Forelimb muscle (tissue), 1 donor: ENCODE measurements around the gene IQSEC3. TPM values are rescaled to one million over a fixed set of nuclear protein-coding genes. Genes with fewer than 3 reads are reported as not detected.
"Not testable (repeated sequence)": the region's sequence is repeated elsewhere in the genome, so short reads cannot be mapped to it uniquely, and the experiment has no call there.

Experiments
- DNase-seq: peaks from one replicate; pipeline ENCODE4 v3.0.0-alpha.2; 2013; ENCODE audit warnings: low read depth
- polyA plus RNA-seq: library from polyadenylated mRNA; unstranded; fragments of 120-200 nt; gene quantifications from one replicate; pipeline ENCODE4 v1.2.1, GENCODE V29; 2013; ENCODE audit not compliant: insufficient read length

IQSEC3 gene
- polyA plus RNA-seq, 1 donor: 2.9 TPM

DNA sequence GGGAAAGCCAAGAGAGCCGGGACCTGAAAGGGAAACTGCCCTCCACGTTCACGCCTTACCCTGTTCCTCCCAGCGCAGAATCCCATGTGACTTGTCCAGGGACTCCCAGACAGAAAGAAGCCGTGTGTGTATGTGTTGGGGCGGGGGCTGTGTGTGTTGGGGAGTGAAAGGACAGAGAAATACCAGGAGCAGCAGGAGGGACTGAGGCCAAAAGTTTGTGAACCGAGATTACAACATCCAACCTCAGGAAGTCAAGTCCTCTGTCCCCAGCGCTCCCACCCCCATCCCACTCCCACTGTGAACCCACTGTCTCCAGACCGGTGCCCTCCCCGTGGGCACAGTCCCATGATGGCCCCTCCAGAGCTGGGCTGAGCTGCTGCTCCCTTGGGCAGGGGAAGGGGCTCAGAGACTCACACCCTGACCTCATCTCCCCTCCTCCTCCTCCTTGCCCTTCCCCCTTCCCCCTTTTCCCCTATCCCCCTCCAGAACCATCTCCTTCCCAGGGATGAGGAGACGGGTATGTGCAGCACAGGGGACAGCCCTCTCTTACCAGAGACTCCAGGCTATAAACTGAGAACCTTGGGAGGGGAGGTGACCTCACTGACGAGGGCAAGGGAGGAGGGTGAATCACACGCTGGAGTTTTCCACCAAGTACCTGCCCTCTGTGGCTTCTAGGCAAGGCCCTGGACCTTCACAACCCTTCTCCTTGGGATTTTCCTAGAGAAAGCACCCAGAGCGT lies 147.6 kb downstream of the IQSEC3 start, which contains the start of gene SLC6A12:
SLC6A12 (minus strand) TSS at position 155 of the 739 bp plus-strand sequence. CDS start 4,171 bp downstream, outside the sequence.
- DNase-seq: no peak

DNA sequence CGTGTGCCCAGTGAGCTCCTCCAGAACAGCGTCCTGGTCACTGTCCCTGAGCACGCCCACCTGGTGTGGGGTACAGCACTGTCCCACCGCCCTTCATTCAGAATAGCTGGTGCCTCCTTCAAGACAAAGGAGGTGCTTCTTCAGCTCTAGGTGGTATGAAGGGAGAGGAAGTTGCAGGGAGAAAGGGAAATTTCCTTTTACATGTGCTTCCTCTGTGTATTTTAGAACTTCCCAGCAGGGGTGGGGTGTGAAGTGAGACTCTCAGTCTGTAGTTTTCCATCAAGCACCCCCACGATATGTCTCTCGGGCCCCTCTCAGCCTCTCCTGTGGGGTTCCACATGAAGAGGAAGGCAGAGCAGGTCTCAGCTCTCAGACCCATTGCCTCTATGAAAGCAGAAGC lies 148.5 kb downstream of the IQSEC3 start:
- DNase-seq: no peak

DNA sequence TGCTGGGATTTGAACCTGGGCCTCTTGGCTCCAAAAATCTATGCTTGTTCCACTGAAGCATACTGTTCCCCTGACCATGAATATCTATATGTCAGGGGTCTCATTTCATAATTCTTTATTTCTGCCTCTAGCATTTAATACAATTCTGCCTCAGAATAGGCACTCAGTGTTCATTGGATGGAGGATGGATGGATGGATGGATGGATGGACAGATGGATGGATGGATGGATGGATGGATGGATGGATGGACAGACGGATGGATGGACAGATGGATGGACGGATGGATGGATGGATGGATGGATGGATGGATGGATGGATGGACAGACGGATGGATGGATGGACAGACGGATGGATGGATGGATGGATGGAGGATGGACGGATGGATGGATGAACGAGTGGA lies 150.5 kb downstream of the IQSEC3 start:
- not testable (repeated sequence) for DNase-seq

DNA sequence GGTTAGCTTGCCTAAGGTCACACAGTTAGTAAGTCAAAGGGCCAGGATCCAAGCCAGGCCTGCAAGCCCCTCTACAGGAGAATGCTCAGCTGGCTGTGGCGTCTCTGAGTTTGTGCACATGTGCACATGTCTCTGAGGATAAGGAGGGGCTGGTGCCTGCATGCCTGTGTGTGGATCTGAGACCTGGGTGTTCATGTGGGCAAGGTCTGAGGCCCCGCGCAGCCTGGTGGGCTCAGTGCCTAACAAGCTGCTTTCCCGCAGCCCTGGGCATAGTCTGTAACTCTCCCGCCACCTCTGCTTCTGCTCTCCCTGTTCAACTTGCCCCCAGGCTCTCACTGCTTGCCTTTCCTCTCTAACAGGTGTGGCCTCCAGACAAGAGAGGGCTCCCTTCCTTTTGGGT lies 151.7 kb downstream of the IQSEC3 start:
- DNase-seq: no peak

DNA sequence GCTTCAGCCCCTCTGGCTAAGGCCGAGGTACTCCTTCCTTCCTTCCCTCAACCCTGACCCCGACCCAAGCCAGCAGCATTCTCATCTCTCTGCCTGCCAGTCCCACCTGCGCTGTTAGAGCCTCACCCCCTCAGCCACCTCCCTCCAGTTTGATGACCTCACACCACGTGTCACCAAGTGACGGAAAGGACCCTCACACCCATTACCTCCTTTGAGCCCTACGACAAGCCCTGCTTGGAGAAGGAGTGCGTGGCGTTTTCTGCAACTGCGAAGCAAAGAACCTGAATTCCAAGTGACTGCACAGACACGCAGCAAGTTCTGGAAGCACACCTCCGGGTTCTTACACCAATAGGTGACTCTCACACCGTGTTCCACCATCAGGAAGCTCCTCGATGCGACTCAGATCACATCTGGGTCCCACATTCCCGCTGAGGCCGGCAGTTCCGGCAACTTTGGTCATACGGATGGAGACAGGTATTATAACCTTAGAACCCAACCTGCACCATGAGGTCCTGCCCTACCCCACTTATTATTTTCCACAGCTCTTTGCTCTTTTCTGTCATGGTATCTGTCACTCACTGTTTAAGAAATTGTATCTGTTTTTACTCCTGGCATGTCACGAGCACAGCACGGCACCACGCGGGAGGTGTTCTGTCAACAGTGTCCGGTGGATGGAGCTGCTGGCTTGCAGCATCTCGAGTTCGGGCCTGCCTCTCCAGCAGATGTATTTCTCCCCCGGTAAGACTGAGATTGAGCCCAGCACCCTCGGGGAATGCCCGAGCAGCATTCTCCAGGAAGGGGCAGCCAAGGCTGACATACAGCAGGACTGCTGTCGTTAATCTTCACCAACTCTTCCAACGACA lies 152.4 kb downstream of the IQSEC3 start:
- DNase-seq: no peak

DNA sequence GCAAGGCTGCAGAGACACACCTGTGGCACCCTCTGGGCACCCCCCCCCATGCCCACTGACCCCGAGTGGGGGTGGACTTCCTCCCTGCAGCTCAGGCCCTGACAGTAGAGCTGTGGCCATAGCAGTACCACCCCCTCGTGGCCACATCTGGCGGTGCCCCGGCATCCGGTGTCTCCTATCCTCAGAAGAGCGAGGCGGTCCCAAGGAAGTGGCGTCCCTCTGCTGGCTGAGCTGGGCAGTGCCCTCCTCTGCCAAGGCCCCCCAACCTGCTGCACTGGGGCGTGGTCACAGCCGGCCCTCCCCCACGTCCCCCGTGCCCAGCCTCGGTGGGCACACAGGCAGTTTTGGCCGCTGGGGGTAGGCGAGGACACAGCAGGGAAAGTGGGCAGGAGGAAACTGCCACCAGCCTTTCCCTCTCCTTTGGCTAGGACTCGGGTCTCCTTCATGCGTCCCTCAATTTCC lies 153.4 kb downstream of the IQSEC3 start:
- no peak for DNase-seq

GRCh38 chr12:220491-220890 lies 153.9 kb downstream of the IQSEC3 start:
- no peak for DNase-seq

GRCh38 chr12:220946-221550 lies 154.5 kb downstream of the IQSEC3 start:
- DNase-seq: no peak

DNA sequence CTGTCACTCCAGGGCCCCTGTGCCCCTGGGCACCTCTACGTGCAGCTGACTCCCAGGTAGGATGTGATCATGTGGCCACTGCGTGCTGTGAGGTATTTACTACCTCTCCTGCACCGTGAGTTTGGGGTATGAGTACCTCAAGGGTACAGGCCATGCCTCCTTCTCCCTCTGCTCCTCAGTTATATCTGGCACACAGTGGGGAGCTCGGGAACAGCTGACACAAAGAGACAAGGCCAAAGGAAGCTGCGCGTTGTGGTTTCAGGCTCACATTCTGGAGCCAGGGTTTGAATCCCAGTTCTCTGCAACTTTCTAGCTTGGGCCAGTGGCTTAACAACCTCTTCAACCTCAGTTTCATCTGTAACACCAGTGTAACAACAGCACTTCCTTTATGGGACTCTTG lies 155.2 kb downstream of the IQSEC3 start:
- DNase-seq: no peak

GRCh38 chr12:223841-224240 lies 157.3 kb downstream of the IQSEC3 start:
- DNase-seq: no peak

DNA sequence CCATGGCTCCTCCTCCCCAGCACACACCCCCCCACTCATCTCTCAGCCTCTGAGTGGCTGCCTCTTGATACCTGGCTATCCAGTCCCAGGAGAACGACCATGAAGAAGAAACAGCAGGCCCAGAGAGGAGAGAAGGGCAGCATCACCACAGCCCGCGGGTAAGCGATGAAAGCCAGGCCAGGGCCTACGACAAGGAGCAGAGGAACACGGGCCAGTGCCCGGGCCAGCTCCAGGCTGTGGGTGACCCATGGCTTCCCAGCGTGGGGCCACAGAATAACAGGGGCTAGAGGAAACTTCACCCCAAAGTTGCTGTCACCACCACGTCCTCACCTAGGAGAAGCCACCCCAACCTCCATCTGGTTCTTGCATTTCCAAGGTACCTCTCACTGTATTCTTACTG lies 157.8 kb downstream of the IQSEC3 start:
- DNase-seq: no peak

GRCh38 chr12:225012-225411 lies 158.4 kb downstream of the IQSEC3 start:
- no peak for DNase-seq

DNA sequence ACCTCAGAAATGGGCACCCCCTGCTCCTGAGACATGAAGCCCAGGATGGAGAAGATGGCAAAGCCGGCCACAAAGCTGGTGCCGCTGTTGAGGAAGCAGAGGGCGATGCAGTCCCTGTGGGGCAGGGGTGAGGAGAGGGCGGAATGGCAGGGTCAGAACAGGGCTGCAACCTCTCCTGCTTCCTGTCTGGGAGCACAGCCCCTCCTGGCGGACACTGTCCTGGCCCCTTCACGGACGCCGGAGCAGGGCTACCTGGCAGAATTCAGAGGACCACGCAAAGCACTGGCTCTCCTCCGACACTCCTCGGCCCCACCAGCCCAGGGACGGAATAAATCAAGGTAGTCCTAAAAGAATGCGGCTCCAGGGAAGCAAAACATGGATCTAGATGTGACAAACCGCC lies 159.8 kb downstream of the IQSEC3 start:
- DNase-seq: no peak

DNA sequence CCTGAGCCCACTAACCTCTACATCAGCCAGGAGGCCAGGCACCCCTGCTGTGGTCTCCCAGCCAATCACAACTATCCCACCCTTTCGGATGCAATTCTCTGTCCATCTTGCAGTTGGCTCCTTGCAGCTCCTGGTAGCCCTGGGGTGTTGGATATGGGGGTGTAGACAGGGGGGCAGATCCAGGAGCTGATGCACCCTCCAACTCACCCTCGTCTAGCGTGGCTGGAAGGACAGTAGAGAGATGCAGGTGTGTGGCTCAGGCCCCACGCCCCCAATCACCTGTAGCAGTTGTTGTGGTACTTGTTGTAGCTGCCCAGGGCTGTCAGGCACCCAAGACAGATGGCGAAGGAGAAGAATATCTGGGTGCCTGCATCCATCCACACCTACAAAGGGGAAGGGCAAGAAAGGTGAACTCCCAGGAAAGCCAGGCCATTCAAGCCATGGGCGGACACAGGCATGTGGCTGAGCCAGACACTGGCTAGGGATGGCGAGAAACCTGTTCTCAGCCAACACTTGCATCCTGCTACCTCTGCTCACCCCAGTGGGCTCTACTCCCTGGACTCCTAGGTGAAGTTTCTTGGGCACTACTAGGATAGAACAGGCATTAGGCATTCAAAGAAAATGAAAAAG lies 160.8 kb downstream of the IQSEC3 start:
- no peak for DNase-seq

Other genes with a start within 250 kb of the IQSEC3 start
- gene SLC6A12, start 147.4 kb downstream of the IQSEC3 start, polyA plus RNA-seq: 0.90 TPM
- 3.1 TPM for gene SLC6A13, start 196.1 kb downstream of the IQSEC3 start, polyA plus RNA-seq